HuH-7 (cell line): ENCODE data around the gene TBL1XR1.
"Not testable (repeated sequence)": the region's sequence is repeated elsewhere in the genome, so short reads cannot be mapped to it uniquely, and the experiment has no call there.

Experiments used
- DNase-seq: peaks from one replicate; pipeline ENCODE4 v3.0.0; 2011; ENCODE audit warnings: low spot score

The TBL1XR1 gene

GRCh38 chr3:177181418-177181817, 15.9 kb downstream of the TBL1XR1 start:
- DNase-seq = no peak

- no peak for DNase-seq
Measured at GRCh38 chr3:177180506-177180905, 16.8 kb downstream of the TBL1XR1 start.

- no peak for DNase-seq
Measured at GRCh38 chr3:177179281-177180067, 17.8 kb downstream of the TBL1XR1 start.

GRCh38 chr3:177177749-177178221, 19.5 kb downstream of the TBL1XR1 start:
- no peak for DNase-seq

- DNase-seq = no peak
Measured at GRCh38 chr3:177174607-177175170, 22.6 kb downstream of the TBL1XR1 start.

- DNase-seq = no peak
Measured at GRCh38 chr3:177169936-177170722, 27.2 kb downstream of the TBL1XR1 start.

- no peak for DNase-seq
Measured at GRCh38 chr3:177168431-177168830, 28.9 kb downstream of the TBL1XR1 start.

GRCh38 chr3:177162742-177163141, 34.5 kb downstream of the TBL1XR1 start:
- no peak for DNase-seq

- DNase-seq = not testable (repeated sequence)
Measured at GRCh38 chr3:177161603-177162002, 35.7 kb downstream of the TBL1XR1 start.

- DNase-seq = no peak
Measured at GRCh38 chr3:177158461-177158860, 38.8 kb downstream of the TBL1XR1 start.

- DNase-seq = no peak
Measured at GRCh38 chr3:177157492-177157891, 39.8 kb downstream of the TBL1XR1 start.

- no peak for DNase-seq
Measured at GRCh38 chr3:177154733-177155132, 42.5 kb downstream of the TBL1XR1 start.

- DNase-seq = no peak
Measured at GRCh38 chr3:177150970-177151627, 46.2 kb downstream of the TBL1XR1 start.

- DNase-seq = no peak
Measured at GRCh38 chr3:177150218-177150916, 46.9 kb downstream of the TBL1XR1 start.

- DNase-seq = no peak
Measured at GRCh38 chr3:177149106-177149505, 48.2 kb downstream of the TBL1XR1 start.

GRCh38 chr3:177147790-177148189, 49.5 kb downstream of the TBL1XR1 start:
- no peak for DNase-seq

GRCh38 chr3:177146646-177147045, 50.6 kb downstream of the TBL1XR1 start:
- DNase-seq = no peak

GRCh38 chr3:177145954-177146353, 51.3 kb downstream of the TBL1XR1 start:
- no peak for DNase-seq

GRCh38 chr3:177145381-177145780, 51.9 kb downstream of the TBL1XR1 start:
- no peak for DNase-seq

- DNase-seq = no peak
Measured at GRCh38 chr3:177144922-177145321, 52.4 kb downstream of the TBL1XR1 start.

- no peak for DNase-seq
Measured at GRCh38 chr3:177141899-177142646, 55.2 kb downstream of the TBL1XR1 start.
